KMS-11 (cell line): ENCODE data around the gene BCL7B.
"Not testable (repeated sequence)": the region's sequence is repeated elsewhere in the genome, so short reads cannot be mapped to it uniquely, and the experiment has no call there.

Experiments
- H2AFZ ChIP-seq: fragments of 200-600 bp; sonication (generic); 2 replicates; pipeline ENCODE4 v1.6.1; 2016; ENCODE audit warnings: antibody characterized with exemption, mixed run types, low read depth
- H3K27ac ChIP-seq: fragments of 200-600 bp; sonication (generic); 2 replicates; pipeline ENCODE4 v1.6.1; 2016; ENCODE audit warnings: mild to moderate bottlenecking, mixed run types
- H3K27me3 ChIP-seq: fragments of 200-600 bp; sonication (generic); 2 replicates; pipeline ENCODE4 v1.6.1; 2017; ENCODE audit warnings: mild to moderate bottlenecking, low read depth, mixed run types, moderate library complexity; ENCODE audit not compliant: insufficient read depth
- H3K36me3 ChIP-seq: fragments of 200-600 bp; sonication (generic); 2 replicates; pipeline ENCODE4 v1.6.1; 2017; ENCODE audit warnings: mild to moderate bottlenecking, mixed run types; ENCODE audit not compliant: insufficient read depth
- H3K4me1 ChIP-seq: fragments of 200-600 bp; sonication (generic); 2 replicates; pipeline ENCODE4 v1.6.1; 2016; ENCODE audit warnings: mild to moderate bottlenecking, low read depth, mixed run types; ENCODE audit not compliant: poor library complexity, severe bottlenecking
- H3K4me2 ChIP-seq: fragments of 200-600 bp; sonication (generic); 2 replicates; pipeline ENCODE4 v1.7.0; 2016; ENCODE audit warnings: mild to moderate bottlenecking, mixed run types
- H3K4me3 ChIP-seq: fragments of 200-600 bp; sonication (generic); IDR thresholded peaks from 2 replicates; pipeline ENCODE4 v1.6.1; 2017; ENCODE audit warnings: low read depth, low read length, mixed read lengths; ENCODE audit not compliant: insufficient read depth
- H3K79me2 ChIP-seq: fragments of 200-600 bp; sonication (generic); 2 replicates; pipeline ENCODE4 v1.6.1; 2016; ENCODE audit warnings: low read depth, mixed run types; ENCODE audit not compliant: insufficient read depth
- H3K9ac ChIP-seq: fragments of 200-600 bp; sonication (generic); 2 replicates; pipeline ENCODE4 v1.6.1; 2016; ENCODE audit warnings: mild to moderate bottlenecking, mixed run types
- H4K20me1 ChIP-seq: fragments of 200-600 bp; sonication (generic); 2 replicates; pipeline ENCODE4 v1.6.1; 2016; ENCODE audit warnings: mild to moderate bottlenecking, mixed run types; ENCODE audit not compliant: insufficient read depth
- CTCF ChIP-seq: fragments of 200-600 bp; sonication (generic); conservative IDR thresholded peaks from 2 replicates; pipeline ENCODE4 v1.6.1; 2017; ENCODE audit warnings: low read depth, mild to moderate bottlenecking, antibody characterized with exemption, low read length, moderate library complexity, mixed read lengths

BCL7B gene

GRCh38 chr7:73567846-73568685 is 10.6 kb upstream of the BCL7B start:
- no peak overlapping the region for H3K4me3 ChIP-seq
- no peak for TF ChIP-seq CTCF
- H2AFZ ChIP-seq: no peak overlapping the region
- no peaks in the 10 kb centered on the region for H4K20me1 ChIP-seq
- no peaks in the 10 kb centered on the region for H3K79me2 ChIP-seq
- H3K36me3 ChIP-seq: peaks cover 2% of the 10 kb centered on the region; the same call in 1 of the 2 replicates
- no peaks in the 10 kb centered on the region for H3K27me3 ChIP-seq
- H3K4me2 ChIP-seq: peak overlapping the region; percentile 2; the same call in 1 of the 2 replicates
- H3K9ac ChIP-seq: no peak overlapping the region
- peaks cover 27% of the 10 kb centered on the region for H3K4me1 ChIP-seq
- no peak overlapping the region; the same call in 1 of the 2 replicates for H3K27ac ChIP-seq

- Histone ChIP-seq H3K4me3 (no peak overlapping the region), H3K36me3 (no peaks in the 10 kb centered on the region; the same call in 1 of the 2 replicates), H4K20me1 (no peaks in the 10 kb centered on the region), H3K9ac (no peak overlapping the region), H3K4me2 (no peak overlapping the region), H3K27me3 (no peaks in the 10 kb centered on the region), H3K79me2 (no peaks in the 10 kb centered on the region), H3K4me1 (peaks cover 27% of the 10 kb centered on the region), H2AFZ (no peak overlapping the region), H3K27ac (no peak overlapping the region)
- no peak for TF ChIP-seq CTCF
Measured at GRCh38 chr7:73567140-73567539, 9.7 kb upstream of the BCL7B start.

GRCh38 chr7:73566431-73566830 is 8.9 kb upstream of the BCL7B start:
- not testable (repeated sequence) for H3K4me3 ChIP-seq, H3K36me3 ChIP-seq, H4K20me1 ChIP-seq, H3K27ac ChIP-seq, H3K9ac ChIP-seq, H3K79me2 ChIP-seq, H3K27me3 ChIP-seq
- Histone ChIP-seq H3K4me1 (peaks cover 27% of the 10 kb centered on the region), H2AFZ (peak overlapping the region; percentile 39; the same call in 1 of the 2 replicates), H3K4me2 (peak overlapping the region; percentile 43)

GRCh38 chr7:73565675-73566340 is 8.3 kb upstream of the BCL7B start:
- H3K27me3 ChIP-seq: no peaks in the 10 kb centered on the region
- peak overlapping the region; percentile 43 for H3K4me2 ChIP-seq
- H3K9ac ChIP-seq: no peak overlapping the region; the same call in 1 of the 2 replicates

More at GRCh38 chr7:73565675-73566340, 8.3 kb upstream of the BCL7B start:
- H3K79me2 ChIP-seq: no peaks in the 10 kb centered on the region
- H3K36me3 ChIP-seq: no peaks in the 10 kb centered on the region; the same call in 1 of the 2 replicates
- no peak for TF ChIP-seq CTCF
- H4K20me1 ChIP-seq: no peaks in the 10 kb centered on the region
- no peak overlapping the region for H3K4me3 ChIP-seq
- peaks cover 27% of the 10 kb centered on the region for H3K4me1 ChIP-seq
- peak overlapping the region; percentile 39 for H2AFZ ChIP-seq
- H3K27ac ChIP-seq: no peak overlapping the region
